BJ (cell line): ENCODE measurements around the gene GRAMD1B. TPM values are rescaled to one million over a fixed set of nuclear protein-coding genes. Genes with fewer than 3 reads are reported as not detected.

Experiments
- CTCF ChIA-PET: fragments of 350-600 bp; formaldehyde crosslinking; extraction: SDS; loops from one replicate; lab custom pipeline; 2021; ENCODE audit warnings: antibody characterized with exemption, inconsistent platforms; lab: Yijun Ruan, JAX
- POLR2A ChIA-PET: fragments of 300-600 bp; sonication (Branson Sonifier 250); formaldehyde crosslinking; extraction: SDS; loops from one replicate; lab custom pipeline; 2021; ENCODE audit warnings: antibody characterized with exemption; lab: Charles Lee
- DNase-seq: peaks from one replicate; pipeline ENCODE4 v3.0.0-alpha.2; 2011; ENCODE audit warnings: low read depth
- H3K27me3 ChIP-seq: 2 replicates; pipeline ENCODE4 v1.6.0; 2011; ENCODE audit warnings: low read length; ENCODE audit not compliant: control insufficient read depth, insufficient read depth
- H3K36me3 ChIP-seq: 2 replicates; pipeline ENCODE4 v1.5.1; 2011; ENCODE audit warnings: low read length; ENCODE audit not compliant: control insufficient read depth, insufficient read depth
- H3K4me3 ChIP-seq: 2 replicates; pipeline ENCODE4 v1.5.1; 2011; ENCODE audit warnings: low read depth, mild to moderate bottlenecking, control low read depth, low read length
- polyA plus RNA-seq: library from polyadenylated mRNA; depleted of rRNA; stranded (reverse); fragments of >200 nt; gene quantifications from 2 replicates; pipeline ENCODE4 v1.2.3, GENCODE V29; 2011
- TF ChIP-seq, protein P1 (sequence below): IDR thresholded peaks from 2 replicates; pipeline ENCODE4 v1.5.1; 2011; ENCODE audit warnings: low read depth, mild to moderate bottlenecking, control low read depth, inconsistent platforms, low read length, moderate library complexity; ENCODE audit not compliant: insufficient read depth

GRAMD1B gene
- polyA plus RNA-seq, 1 experiment: 11.7 TPM

- H3K4me3 ChIP-seq: no peak overlapping the region
- CTCF ChIA-PET: interaction anchor here (0.6 to 1.8 kb wide), 4 partner anchors 49 to 126 kb away, joined by 3 to 4 read pairs (median 3); no protein-coding TSS in a partner anchor
- TF ChIP-seq, protein P1, sequence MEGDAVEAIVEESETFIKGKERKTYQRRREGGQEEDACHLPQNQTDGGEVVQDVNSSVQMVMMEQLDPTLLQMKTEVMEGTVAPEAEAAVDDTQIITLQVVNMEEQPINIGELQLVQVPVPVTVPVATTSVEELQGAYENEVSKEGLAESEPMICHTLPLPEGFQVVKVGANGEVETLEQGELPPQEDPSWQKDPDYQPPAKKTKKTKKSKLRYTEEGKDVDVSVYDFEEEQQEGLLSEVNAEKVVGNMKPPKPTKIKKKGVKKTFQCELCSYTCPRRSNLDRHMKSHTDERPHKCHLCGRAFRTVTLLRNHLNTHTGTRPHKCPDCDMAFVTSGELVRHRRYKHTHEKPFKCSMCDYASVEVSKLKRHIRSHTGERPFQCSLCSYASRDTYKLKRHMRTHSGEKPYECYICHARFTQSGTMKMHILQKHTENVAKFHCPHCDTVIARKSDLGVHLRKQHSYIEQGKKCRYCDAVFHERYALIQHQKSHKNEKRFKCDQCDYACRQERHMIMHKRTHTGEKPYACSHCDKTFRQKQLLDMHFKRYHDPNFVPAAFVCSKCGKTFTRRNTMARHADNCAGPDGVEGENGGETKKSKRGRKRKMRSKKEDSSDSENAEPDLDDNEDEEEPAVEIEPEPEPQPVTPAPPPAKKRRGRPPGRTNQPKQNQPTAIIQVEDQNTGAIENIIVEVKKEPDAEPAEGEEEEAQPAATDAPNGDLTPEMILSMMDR: no peak
- no peaks in the 10 kb centered on the region for H3K36me3 ChIP-seq
- POLR2A ChIA-PET: no interaction called here
- DNase-seq: no peak
- no peaks in the 10 kb centered on the region for H3K27me3 ChIP-seq
Measured at GRCh38 chr11:123505546-123506299, 75.7 kb downstream of the GRAMD1B start.

DNA sequence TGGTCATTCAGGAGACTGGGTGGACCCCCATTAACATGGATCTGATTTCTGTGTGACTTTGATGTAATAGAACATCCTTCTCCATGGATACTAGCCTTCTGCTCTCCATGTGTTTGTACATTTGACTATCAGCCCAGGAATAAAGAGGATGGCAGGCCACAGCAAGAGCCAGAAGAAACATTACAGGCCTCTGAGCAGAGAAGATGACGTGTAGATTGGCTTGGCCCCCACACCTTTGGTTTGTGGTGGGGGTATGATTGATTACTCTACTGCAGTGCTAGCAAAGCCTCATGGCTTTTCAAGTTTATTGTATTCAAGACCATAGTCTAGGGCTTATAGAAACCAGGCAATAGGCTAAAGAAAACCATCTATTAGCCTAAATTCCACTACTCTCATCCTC, 77.0 kb downstream of the GRAMD1B start:
- H3K36me3 ChIP-seq: no peaks in the 10 kb centered on the region
- ChIA-PET CTCF (no interaction called here), POLR2A (no interaction called here)
- DNase-seq: no peak
- no peak overlapping the region for H3K4me3 ChIP-seq
- H3K27me3 ChIP-seq: no peaks in the 10 kb centered on the region
- TF ChIP-seq, protein P1: no peak

DNA sequence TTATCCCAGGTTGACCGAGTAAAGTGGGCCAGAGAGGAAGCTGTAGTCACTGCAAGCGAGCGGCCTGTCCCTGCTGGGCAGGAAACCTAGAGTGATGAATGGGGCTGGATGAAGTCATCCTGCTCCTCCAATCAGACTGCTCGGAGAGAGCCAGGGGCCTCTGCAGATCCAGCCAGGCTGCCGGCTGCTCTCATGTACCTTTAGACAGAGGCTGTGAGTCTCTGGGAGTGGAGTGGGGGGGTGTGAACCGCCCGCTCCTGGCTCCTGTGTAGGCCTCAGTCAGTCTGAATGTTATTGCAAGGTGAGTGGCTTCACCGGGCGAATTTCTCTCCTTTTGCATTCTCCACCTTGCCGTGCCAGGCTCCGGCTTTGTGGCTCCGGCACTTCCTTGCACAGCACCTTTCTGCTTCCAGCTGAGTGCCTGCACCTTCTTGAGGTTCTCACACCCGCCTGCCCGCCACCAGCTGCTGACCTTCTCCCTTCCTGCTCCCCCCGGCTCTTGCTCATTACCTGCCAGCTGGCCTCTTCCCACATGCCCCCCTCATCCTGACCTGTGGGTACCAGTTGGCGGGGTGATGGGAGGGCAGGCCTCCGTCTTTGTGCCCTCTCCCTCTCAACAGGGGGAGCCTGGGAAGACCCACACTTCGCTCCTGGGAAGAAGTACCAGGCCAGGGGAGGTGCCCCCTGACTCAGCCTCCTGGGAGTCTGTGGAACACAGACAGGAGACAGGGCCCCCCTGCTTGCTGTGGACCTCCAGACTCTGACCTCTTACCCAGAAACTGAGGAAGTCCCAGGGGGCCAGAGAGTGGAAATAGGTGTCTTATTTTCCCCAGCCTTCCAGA, 79.9 kb downstream of the GRAMD1B start:
- ChIA-PET POLR2A (no interaction called here), CTCF (interaction anchor here (1.0 to 5.1 kb wide), 13 partner anchors 8 to 197 kb away, joined by 3 to 46 read pairs (median 6); no protein-coding TSS in a partner anchor)
- DNase-seq: no peak
- Histone ChIP-seq H3K36me3 (no peaks in the 10 kb centered on the region), H3K27me3 (no peaks in the 10 kb centered on the region), H3K4me3 (no peak overlapping the region)
- TF ChIP-seq, protein P1: no peak

GRCh38 chr11:123510579-123510905, 80.5 kb downstream of the GRAMD1B start:
- DNase-seq: no peak
- Histone ChIP-seq H3K36me3 (no peaks in the 10 kb centered on the region), H3K4me3 (no peak overlapping the region), H3K27me3 (no peaks in the 10 kb centered on the region)
- ChIA-PET POLR2A (no interaction called here), CTCF (interaction anchor here (1.5 to 5.1 kb wide), 10 partner anchors 9 to 197 kb away, joined by 3 to 46 read pairs (median 7); no protein-coding TSS in a partner anchor)
- TF ChIP-seq, protein P1: no peak
